IPS-NIHi7 (cell line): ENCODE measurements around the gene SSBP3.
"Not testable (repeated sequence)": the region's sequence is repeated elsewhere in the genome, so short reads cannot be mapped to it uniquely, and the experiment has no call there.

Experiments used
- DNase-seq: peaks from one replicate; pipeline ENCODE4 v3.0.0; 2012; ENCODE audit warnings: mixed read lengths; ENCODE audit errors: extremely low spot score

Gene SSBP3

DNA sequence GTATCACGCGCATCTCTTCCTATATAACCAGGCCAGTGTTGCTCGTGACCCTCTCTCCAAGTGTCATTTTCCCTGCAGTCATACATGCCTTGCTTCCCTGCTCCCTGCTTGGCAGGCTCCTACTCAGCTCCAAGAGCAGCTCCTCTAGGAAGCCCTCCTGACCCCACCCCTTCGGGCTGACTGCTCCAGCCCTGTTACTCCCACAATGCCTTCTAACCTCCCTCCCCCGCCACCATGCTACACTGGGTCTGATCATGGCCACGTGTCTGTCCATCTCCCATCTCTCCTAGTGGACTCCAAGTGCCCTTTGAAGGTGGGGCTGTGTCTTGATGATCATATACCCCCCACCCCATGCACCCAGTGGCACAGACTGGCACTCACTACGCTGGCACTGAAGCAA lies 161.5 kb downstream of the SSBP3 start:
- no peak for DNase-seq

- DNase-seq = no peak
Measured at GRCh38 chr1:54243022-54243421, 163.2 kb downstream of the SSBP3 start.

DNA sequence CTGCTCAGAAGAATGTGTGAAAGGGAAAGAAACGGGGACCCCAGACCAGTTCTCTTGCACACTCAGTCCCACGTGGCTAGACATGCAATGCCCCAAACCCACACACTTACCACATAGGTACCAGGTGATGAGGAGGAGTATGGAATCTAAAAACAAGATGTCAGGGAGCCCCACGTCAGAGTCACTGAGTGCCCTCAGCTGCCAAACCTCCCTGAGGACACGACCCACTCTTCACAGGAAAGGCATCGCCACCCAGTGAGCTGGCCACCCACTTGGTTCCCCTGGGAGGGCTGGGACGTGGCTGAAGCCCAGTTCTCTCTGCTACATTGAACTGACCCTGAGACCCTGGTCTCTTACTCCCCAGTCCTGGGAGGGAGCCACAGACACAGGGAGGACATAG lies 164.8 kb downstream of the SSBP3 start:
- no peak for DNase-seq

- DNase-seq = no peak
Measured at GRCh38 chr1:54240741-54241335, 165.4 kb downstream of the SSBP3 start.

GRCh38 chr1:54239631-54240031 lies 166.6 kb downstream of the SSBP3 start:
- DNase-seq = no peak

GRCh38 chr1:54239035-54239383 lies 167.2 kb downstream of the SSBP3 start:
- DNase-seq = no peak

GRCh38 chr1:54238353-54239034 lies 167.7 kb downstream of the SSBP3 start:
- no peak for DNase-seq

- no peak for DNase-seq
Measured at GRCh38 chr1:54237586-54237985, 168.6 kb downstream of the SSBP3 start.

GRCh38 chr1:54234284-54234683 lies 171.9 kb downstream of the SSBP3 start:
- DNase-seq = no peak

- not testable (repeated sequence) for DNase-seq
Measured at GRCh38 chr1:54233196-54233595, 173.0 kb downstream of the SSBP3 start.

DNA sequence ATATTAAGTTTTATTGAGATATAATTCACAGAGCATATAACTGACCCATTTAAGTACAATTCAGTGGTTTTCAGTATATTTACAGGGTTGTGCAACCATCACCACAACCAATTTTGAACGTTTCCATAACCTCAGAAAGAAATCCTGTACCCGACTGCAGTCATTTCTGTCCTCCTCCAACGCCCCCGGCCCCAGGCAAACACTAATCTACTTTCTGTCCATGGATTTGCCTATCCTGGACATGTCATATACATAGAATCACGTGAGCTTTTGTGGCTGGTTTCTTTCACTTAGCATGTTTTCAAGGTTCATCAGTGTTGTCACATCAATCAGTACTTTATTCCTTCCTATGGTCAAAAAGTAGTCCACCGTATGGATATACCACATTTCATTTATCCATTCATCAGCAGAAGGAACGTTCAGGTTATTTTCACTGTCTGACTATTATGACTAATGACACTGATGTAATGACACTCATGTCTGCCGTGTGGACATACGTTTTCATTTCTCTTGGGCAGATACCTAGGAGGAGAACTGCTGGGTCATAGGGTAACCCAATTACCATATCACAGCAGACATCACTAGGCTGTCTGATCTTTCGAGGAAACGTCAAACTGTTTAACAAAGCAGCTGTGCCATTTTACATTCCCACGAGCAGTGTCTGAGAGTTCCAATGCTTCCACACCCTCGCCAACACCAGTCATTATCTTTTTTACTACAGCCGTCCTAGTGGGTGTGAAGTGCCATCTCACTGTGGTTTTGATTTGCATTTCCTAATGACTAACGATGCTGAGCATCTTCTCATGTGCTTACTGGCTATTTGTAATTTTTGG lies 175.5 kb downstream of the SSBP3 start:
- no peak for DNase-seq

GRCh38 chr1:54229281-54229891 lies 176.8 kb downstream of the SSBP3 start:
- no peak for DNase-seq

- DNase-seq = no peak
Measured at GRCh38 chr1:54228638-54229079, 177.5 kb downstream of the SSBP3 start.

DNA sequence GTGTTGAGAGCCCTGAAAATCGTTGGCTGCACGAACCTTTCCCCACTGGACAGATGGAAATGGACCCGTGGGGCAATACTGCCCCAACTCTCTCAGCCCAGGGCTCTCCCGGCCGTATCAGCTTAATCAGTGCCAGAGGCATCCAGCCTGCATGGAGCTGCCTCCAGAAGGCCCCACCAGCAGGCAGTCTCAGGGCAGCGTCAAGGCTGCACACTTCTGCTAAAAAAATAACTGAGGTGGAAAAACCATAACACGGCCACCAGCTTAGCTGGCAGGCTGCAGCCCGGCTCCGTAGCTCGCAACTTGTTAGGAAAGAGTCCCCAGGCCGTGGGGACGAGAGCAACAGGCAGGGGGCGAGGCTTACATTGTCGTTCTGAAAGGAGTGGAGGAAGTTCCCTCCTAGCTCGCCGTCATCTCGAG lies 178.3 kb downstream of the SSBP3 start:
- DNase-seq = no peak

DNA sequence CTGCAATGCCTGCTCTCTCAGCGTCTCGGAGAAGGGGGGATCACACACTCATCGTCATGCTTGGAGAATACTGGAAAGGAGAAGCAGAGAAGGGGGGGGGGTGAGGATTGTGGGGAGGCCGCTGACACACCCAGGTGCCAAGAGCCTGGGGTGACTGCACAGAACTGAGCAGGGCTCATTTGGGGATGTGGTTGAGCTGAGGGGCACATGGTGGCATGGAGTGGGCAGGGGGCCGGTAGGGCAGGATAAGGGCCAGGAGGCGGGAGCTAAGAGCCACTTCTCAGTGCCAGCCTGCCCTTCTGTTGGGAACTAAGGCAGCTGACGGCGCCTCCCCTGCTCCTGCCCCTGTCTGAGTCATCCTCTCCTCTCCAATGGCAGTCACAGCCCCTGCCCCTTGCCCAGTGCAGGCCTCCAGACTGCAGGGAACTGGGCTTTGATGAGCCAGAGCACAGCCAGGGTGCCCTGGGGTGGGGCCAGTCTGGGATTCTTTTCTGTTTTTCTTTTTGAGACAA lies 179.0 kb downstream of the SSBP3 start:
- no peak for DNase-seq

DNA sequence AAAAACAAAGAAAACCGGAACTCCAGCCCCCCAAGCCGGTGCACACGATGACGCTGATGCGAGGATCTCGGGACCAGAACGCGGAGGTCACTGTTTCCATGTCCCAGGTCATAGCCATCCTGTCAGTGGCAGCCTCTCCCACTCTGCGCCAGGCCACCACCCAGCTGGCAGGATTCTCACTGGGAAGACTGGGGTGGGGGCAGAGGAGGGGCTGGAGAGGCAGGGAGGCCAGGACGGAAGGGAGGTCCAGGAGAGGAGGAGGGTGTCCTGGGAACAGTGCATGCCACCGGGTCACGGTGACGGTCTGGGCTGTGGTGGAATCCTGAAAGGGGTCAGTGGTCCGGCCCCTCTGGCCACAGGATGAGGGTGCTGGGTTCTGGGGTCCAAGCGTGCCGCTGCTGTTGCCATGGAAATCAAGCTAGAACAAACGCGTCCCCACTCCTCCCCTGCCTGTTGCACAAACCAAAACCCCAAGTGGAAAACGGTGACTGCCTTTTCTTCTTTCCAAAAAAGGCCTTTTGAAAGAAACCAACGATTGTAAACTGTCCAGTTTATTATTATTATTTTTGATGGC lies 180.1 kb downstream of the SSBP3 start:
- DNase-seq = no peak

- no peak for DNase-seq
Measured at GRCh38 chr1:54225378-54225777, 180.8 kb downstream of the SSBP3 start.

DNA sequence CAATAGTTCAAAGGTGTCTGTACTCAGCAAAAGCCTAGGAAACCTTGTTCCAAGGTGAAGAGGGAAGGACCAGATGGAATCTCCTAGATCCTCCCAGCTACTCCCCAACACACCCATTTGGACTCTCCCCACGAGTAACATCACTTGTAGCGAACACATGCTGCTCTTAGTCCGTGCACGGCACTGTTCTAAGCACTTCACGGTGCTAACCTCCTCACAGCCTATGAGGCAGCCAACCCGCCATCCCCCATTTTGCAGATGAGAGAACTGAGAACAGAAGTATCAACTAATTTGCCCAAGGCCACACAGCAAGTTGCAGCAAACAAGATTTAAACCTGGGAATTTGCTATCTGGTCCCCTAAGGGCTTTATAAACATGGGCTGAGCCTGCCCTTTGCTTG lies 182.0 kb downstream of the SSBP3 start:
- no peak for DNase-seq

GRCh38 chr1:54223441-54224202 lies 182.6 kb downstream of the SSBP3 start:
- DNase-seq = no peak

GRCh38 chr1:54222711-54223110 lies 183.5 kb downstream of the SSBP3 start:
- DNase-seq = no peak

- no peak for DNase-seq
Measured at GRCh38 chr1:54221867-54222484, 184.2 kb downstream of the SSBP3 start.
